Mucosa of stomach (tissue), 1 donor: ENCODE results near the gene COA8.
A peak's percentile ranks its signal among the peaks of the same experiment; 100 is the strongest.
"Not testable (repeated sequence)": the region's sequence is repeated elsewhere in the genome, so short reads cannot be mapped to it uniquely, and the experiment has no call there.

ENCODE experiments used
- H3K27me3 ChIP-seq: one replicate; pipeline ENCODE4 v1.7.0; 2013; ENCODE audit warnings: mild to moderate bottlenecking, low read length; ENCODE audit not compliant: control insufficient read depth, insufficient read depth
- H3K36me3 ChIP-seq: one replicate; pipeline ENCODE4 v1.7.0; 2013; ENCODE audit warnings: low read length; ENCODE audit not compliant: control insufficient read depth, insufficient read depth
- H3K4me1 ChIP-seq: one replicate; pipeline ENCODE4 v1.7.0; 2013; ENCODE audit warnings: mild to moderate bottlenecking, low read length; ENCODE audit not compliant: control insufficient read depth, insufficient read depth
- H3K4me3 ChIP-seq: one replicate; pipeline ENCODE4 v1.7.0; 2013; ENCODE audit warnings: low read length
- H3K9ac ChIP-seq: one replicate; pipeline ENCODE4 v1.7.0; 2013; ENCODE audit warnings: mild to moderate bottlenecking, low read length, moderate library complexity
- H3K9me3 ChIP-seq: one replicate; pipeline ENCODE4 v1.7.0; 2013; ENCODE audit warnings: mild to moderate bottlenecking, low read length, moderate library complexity; ENCODE audit not compliant: control insufficient read depth
- donor health status: Pancreatic carcinoma.

COA8 gene

GRCh38 chr14:103521438-103521950 is 41.3 kb upstream of the COA8 start:
- Histone ChIP-seq H3K4me1 (peaks cover 38% of the 10 kb centered on the region), H3K36me3 (no peaks in the 10 kb centered on the region), H3K27me3 (peaks cover 6% of the 10 kb centered on the region), H3K4me3 (no peak overlapping the region), H3K9me3 (no peaks in the 10 kb centered on the region), H3K9ac (peak overlapping the region; percentile 37)

GRCh38 chr14:103521951-103522563 is 40.7 kb upstream of the COA8 start:
- Histone ChIP-seq H3K4me1 (peaks cover 38% of the 10 kb centered on the region), H3K9ac (no peak overlapping the region), H3K9me3 (no peaks in the 10 kb centered on the region), H3K4me3 (no peak overlapping the region), H3K36me3 (no peaks in the 10 kb centered on the region), H3K27me3 (peaks cover 6% of the 10 kb centered on the region)

GRCh38 chr14:103522649-103523574 is 39.8 kb upstream of the COA8 start, which contains the start of gene CKB:
TSS of gene CKB (minus strand) at chr14:103522830. CDS start at chr14:103522493, 337 bp downstream.
- H3K4me1 ChIP-seq = peaks cover 40% of the 10 kb centered on the region
- H3K9me3 ChIP-seq = no peaks in the 10 kb centered on the region
- peaks cover 6% of the 10 kb centered on the region for H3K27me3 ChIP-seq
- no peak within 1 kb of the TSS for H3K4me3 ChIP-seq
- peak within 1 kb of the TSS; percentile 37 for H3K9ac ChIP-seq
- no peaks in the 10 kb centered on the region for H3K36me3 ChIP-seq

GRCh38 chr14:103523575-103523954 is 39.2 kb upstream of the COA8 start:
- H3K9me3 ChIP-seq = no peaks in the 10 kb centered on the region
- no peak overlapping the region for H3K9ac ChIP-seq
- H3K27me3 ChIP-seq = peaks cover 6% of the 10 kb centered on the region
- no peak overlapping the region for H3K4me3 ChIP-seq
- peaks cover 40% of the 10 kb centered on the region for H3K4me1 ChIP-seq
- H3K36me3 ChIP-seq = no peaks in the 10 kb centered on the region

- Histone ChIP-seq H3K4me1 (peaks cover 35% of the 10 kb centered on the region), H3K36me3 (no peaks in the 10 kb centered on the region), H3K9me3 (no peaks in the 10 kb centered on the region), H3K9ac (no peak overlapping the region), H3K27me3 (peaks cover 6% of the 10 kb centered on the region), H3K4me3 (no peak overlapping the region)
These were observed 38.5 kb upstream of the COA8 start for GRCh38 chr14:103524002-103524935.

- not testable (repeated sequence) for H3K9ac ChIP-seq, H3K9me3 ChIP-seq, H3K4me3 ChIP-seq, H3K27me3 ChIP-seq, H3K36me3 ChIP-seq
- peaks cover 29% of the 10 kb centered on the region for H3K4me1 ChIP-seq
These were observed 37.1 kb upstream of the COA8 start for GRCh38 chr14:103525430-103526246.

GRCh38 chr14:103526247-103526913 is 36.4 kb upstream of the COA8 start:
- Histone ChIP-seq H3K36me3 (no peaks in the 10 kb centered on the region), H3K4me3 (no peak overlapping the region), H3K4me1 (peaks cover 27% of the 10 kb centered on the region), H3K9ac (no peak overlapping the region), H3K27me3 (peaks cover 6% of the 10 kb centered on the region), H3K9me3 (no peaks in the 10 kb centered on the region)

GRCh38 chr14:103526914-103527248 is 35.9 kb upstream of the COA8 start:
- Histone ChIP-seq H3K4me3 (no peak overlapping the region), H3K27me3 (peaks cover 6% of the 10 kb centered on the region), H3K36me3 (no peaks in the 10 kb centered on the region), H3K4me1 (peaks cover 27% of the 10 kb centered on the region), H3K9ac (no peak overlapping the region), H3K9me3 (no peaks in the 10 kb centered on the region)

- Histone ChIP-seq H3K9me3 (no peaks in the 10 kb centered on the region), H3K4me3 (no peak overlapping the region), H3K9ac (peak overlapping the region; percentile 82), H3K36me3 (no peaks in the 10 kb centered on the region), H3K4me1 (peaks cover 24% of the 10 kb centered on the region), H3K27me3 (peaks cover 3% of the 10 kb centered on the region)
These were observed 35.2 kb upstream of the COA8 start for GRCh38 chr14:103527408-103528145.

GRCh38 chr14:103528146-103528586 is 34.6 kb upstream of the COA8 start:
- H3K9me3 ChIP-seq = no peaks in the 10 kb centered on the region
- H3K4me3 ChIP-seq = peak overlapping the region; percentile 95
- H3K36me3 ChIP-seq = no peaks in the 10 kb centered on the region
- peak overlapping the region; percentile 82 for H3K9ac ChIP-seq
- peaks cover 21% of the 10 kb centered on the region for H3K4me1 ChIP-seq
- H3K27me3 ChIP-seq = peaks cover 2% of the 10 kb centered on the region
